Measurements from ENCODE around the gene TSPAN18.

TSPAN18 gene

GRCh38 chr11:44741976-44742375, 15.2 kb downstream of the TSPAN18 start:
- no peak for DNase-seq

GRCh38 chr11:44742508-44743246, 15.9 kb downstream of the TSPAN18 start:
- DNase-seq: no peak

GRCh38 chr11:44743326-44743725, 16.6 kb downstream of the TSPAN18 start:
- no peak for DNase-seq

- no peak for DNase-seq
Measured at GRCh38 chr11:44743959-44744557, 17.3 kb downstream of the TSPAN18 start.

GRCh38 chr11:44746894-44747293, 20.1 kb downstream of the TSPAN18 start:
- no peak for DNase-seq

- DNase-seq: no peak
Measured at GRCh38 chr11:44747316-44747715, 20.6 kb downstream of the TSPAN18 start.

GRCh38 chr11:44747836-44748235, 21.1 kb downstream of the TSPAN18 start:
- DNase-seq: no peak

GRCh38 chr11:44748606-44749005, 21.8 kb downstream of the TSPAN18 start:
- no peak for DNase-seq

- DNase-seq: no peak
Measured at GRCh38 chr11:44749189-44749588, 22.4 kb downstream of the TSPAN18 start.

- no peak for DNase-seq
Measured at GRCh38 chr11:44750551-44751465, 24.0 kb downstream of the TSPAN18 start.

GRCh38 chr11:44752300-44752699, 25.5 kb downstream of the TSPAN18 start:
- no peak for DNase-seq

GRCh38 chr11:44752713-44753112, 26.0 kb downstream of the TSPAN18 start:
- DNase-seq: no peak

GRCh38 chr11:44753961-44754645, 27.3 kb downstream of the TSPAN18 start:
- no peak for DNase-seq

GRCh38 chr11:44754876-44755555, 28.3 kb downstream of the TSPAN18 start:
- DNase-seq: no peak

- DNase-seq: no peak
Measured at GRCh38 chr11:44755556-44756523, 29.1 kb downstream of the TSPAN18 start.

- no peak for DNase-seq
Measured at GRCh38 chr11:44758983-44759382, 32.2 kb downstream of the TSPAN18 start.

GRCh38 chr11:44759743-44760476, 33.1 kb downstream of the TSPAN18 start:
- no peak for DNase-seq

GRCh38 chr11:44760477-44760872, 33.7 kb downstream of the TSPAN18 start:
- no peak for DNase-seq

- no peak for DNase-seq
Measured at GRCh38 chr11:44760917-44761550, 34.3 kb downstream of the TSPAN18 start.

- DNase-seq: no peak
Measured at GRCh38 chr11:44761551-44761961, 34.8 kb downstream of the TSPAN18 start.
